DOHH2 (cell line): ENCODE data around the gene HLA-A.

ENCODE experiments used
- H3F3A ChIP-seq: fragments of 200-600 bp; sonication (generic), shearing (Covaris generic); 2 replicates; pipeline ENCODE4 v1.6.0; 2016; ENCODE audit warnings: antibody characterized with exemption, mild to moderate bottlenecking; ENCODE audit not compliant: control insufficient read depth, insufficient read depth
- H3K27ac ChIP-seq: fragments of 200-600 bp; sonication (generic); 2 replicates; pipeline ENCODE4 v1.5.1; 2014; ENCODE audit warnings: low read depth, mild to moderate bottlenecking, low read length, moderate library complexity
- H3K27me3 ChIP-seq: fragments of 200-600 bp; sonication (generic); 2 replicates; pipeline ENCODE4 v1.6.1; 2014; ENCODE audit warnings: mild to moderate bottlenecking, low read length, mixed read lengths; ENCODE audit not compliant: control insufficient read depth
- H3K36me3 ChIP-seq: fragments of 200-600 bp; sonication (generic); 2 replicates; pipeline ENCODE4 v1.6.1; 2014; ENCODE audit warnings: mild to moderate bottlenecking, low read length, moderate library complexity, mixed read lengths; ENCODE audit not compliant: control insufficient read depth
- H3K4me1 ChIP-seq: fragments of 200-600 bp; sonication (generic); 2 replicates; pipeline ENCODE4 v1.6.1; 2014; ENCODE audit warnings: mild to moderate bottlenecking, low read length, mixed read lengths; ENCODE audit not compliant: control insufficient read depth
- H3K4me2 ChIP-seq: fragments of 200-600 bp; sonication (generic); 2 replicates; pipeline ENCODE4 v1.6.0; 2014; ENCODE audit warnings: mild to moderate bottlenecking, low read length, moderate library complexity
- H3K4me3 ChIP-seq: fragments of 200-600 bp; sonication (generic); 2 replicates; pipeline ENCODE4 v1.5.1; 2014; ENCODE audit warnings: mild to moderate bottlenecking, low read length, mixed read lengths
- H3K79me2 ChIP-seq: fragments of 200-600 bp; sonication (generic); 2 replicates; pipeline ENCODE4 v1.6.1; 2014; ENCODE audit warnings: mild to moderate bottlenecking, low read length, mixed read lengths; ENCODE audit not compliant: control insufficient read depth
- H3K9me2 ChIP-seq: fragments of 200-600 bp; sonication (generic); replicated peaks from 2 replicates; pipeline ENCODE4 v1.6.1; 2014; ENCODE audit warnings: mild to moderate bottlenecking, low read length, mixed read lengths; ENCODE audit not compliant: control insufficient read depth
- H3K9me3 ChIP-seq: fragments of 200-600 bp; sonication (generic); 2 replicates; pipeline ENCODE4 v1.6.1; 2014; ENCODE audit warnings: antibody characterized with exemption, low read length, mixed read lengths; ENCODE audit not compliant: control insufficient read depth, insufficient read depth
- H4K20me1 ChIP-seq: fragments of 200-600 bp; sonication (generic); 2 replicates; pipeline ENCODE4 v1.6.0; 2014; ENCODE audit warnings: low read depth, mild to moderate bottlenecking, antibody characterized with exemption, low read length, moderate library complexity; ENCODE audit not compliant: control insufficient read depth, insufficient read depth
- CTCF ChIP-seq: fragments of 200-600 bp; sonication (generic); IDR thresholded peaks from one replicate; pipeline ENCODE4 v1.5.1; 2014; ENCODE audit warnings: antibody characterized with exemption, mild to moderate bottlenecking, low read depth, low read length; ENCODE audit not compliant: poor library complexity, severe bottlenecking
- EZH2phosphoT487 ChIP-seq: fragments of 200-600 bp; sonication (generic); IDR thresholded peaks from 2 replicates; pipeline ENCODE4 v1.6.1; 2017; ENCODE audit warnings: borderline replicate concordance, mild to moderate bottlenecking, antibody characterized with exemption, low read length, moderate library complexity, mixed read lengths

Gene HLA-A

DNA sequence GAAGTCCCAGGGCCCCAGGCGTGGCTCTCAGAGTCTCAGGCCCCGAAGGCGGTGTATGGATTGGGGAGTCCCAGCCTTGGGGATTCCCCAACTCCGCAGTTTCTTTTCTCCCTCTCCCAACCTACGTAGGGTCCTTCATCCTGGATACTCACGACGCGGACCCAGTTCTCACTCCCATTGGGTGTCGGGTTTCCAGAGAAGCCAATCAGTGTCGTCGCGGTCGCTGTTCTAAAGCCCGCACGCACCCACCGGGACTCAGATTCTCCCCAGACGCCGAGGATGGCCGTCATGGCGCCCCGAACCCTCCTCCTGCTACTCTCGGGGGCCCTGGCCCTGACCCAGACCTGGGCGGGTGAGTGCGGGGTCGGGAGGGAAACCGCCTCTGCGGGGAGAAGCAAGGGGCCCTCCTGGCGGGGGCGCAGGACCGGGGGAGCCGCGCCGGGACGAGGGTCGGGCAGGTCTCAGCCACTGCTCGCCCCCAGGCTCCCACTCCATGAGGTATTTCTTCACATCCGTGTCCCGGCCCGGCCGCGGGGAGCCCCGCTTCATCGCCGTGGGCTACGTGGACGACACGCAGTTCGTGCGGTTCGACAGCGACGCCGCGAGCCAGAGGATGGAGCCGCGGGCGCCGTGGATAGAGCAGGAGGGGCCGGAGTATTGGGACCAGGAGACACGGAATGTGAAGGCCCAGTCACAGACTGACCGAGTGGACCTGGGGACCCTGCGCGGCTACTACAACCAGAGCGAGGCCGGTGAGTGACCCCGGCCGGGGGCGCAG is at the start of gene HLA-A:
Gene HLA-A (plus strand): TSS at position 258 of the 778 bp plus-strand sequence. CDS start 22 bp downstream, at position 280.
- H3K27ac ChIP-seq = no peak within 1 kb of the TSS
- peaks cover 15% of the 10 kb centered on the region for H3K4me1 ChIP-seq
- peaks cover 5% of the 10 kb centered on the region; the same call in 1 of the 2 replicates for H3K36me3 ChIP-seq
- H3K79me2 ChIP-seq = peaks cover 15% of the 10 kb centered on the region
- no peaks in the 10 kb centered on the region for H3F3A ChIP-seq
- H3K9me3 ChIP-seq = no peaks in the 10 kb centered on the region
- TF ChIP-seq EZH2phosphoT487 = no peak
- no peak for TF ChIP-seq CTCF
- H3K27me3 ChIP-seq = no peaks in the 10 kb centered on the region
- H3K9me2 ChIP-seq = no peaks in the 10 kb centered on the region
- H3K4me2 ChIP-seq = peak within 1 kb of the TSS; percentile 68
- H4K20me1 ChIP-seq = no peaks in the 10 kb centered on the region
- H3K4me3 ChIP-seq = peak within 1 kb of the TSS; percentile 84

DNA sequence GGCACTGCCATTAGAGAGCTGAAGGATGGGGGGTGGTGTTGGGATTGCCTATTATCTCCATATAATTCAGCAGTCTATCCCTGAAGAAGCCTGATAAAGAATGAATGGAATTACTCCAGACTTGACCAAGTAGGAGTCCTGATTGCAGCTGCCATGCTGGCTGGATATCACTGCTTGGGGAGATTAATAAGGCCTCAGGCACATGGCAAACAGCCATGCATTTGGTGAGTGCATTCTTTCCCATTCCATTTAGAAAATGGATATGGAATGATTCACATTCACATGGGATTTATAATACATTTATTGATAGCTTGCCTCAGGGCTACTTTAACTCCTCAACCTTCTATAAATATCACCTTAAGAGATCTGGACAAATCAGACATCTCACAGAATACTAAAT is 49.6 kb upstream of the HLA-A start:
- Histone ChIP-seq H3K4me3 (no peak overlapping the region), H3K36me3 (no peaks in the 10 kb centered on the region), H3K9me3 (no peaks in the 10 kb centered on the region), H3K4me2 (no peak overlapping the region), H3K79me2 (no peaks in the 10 kb centered on the region), H3K9me2 (no peaks in the 10 kb centered on the region), H3K27me3 (peaks cover 12% of the 10 kb centered on the region), H3F3A (no peaks in the 10 kb centered on the region), H3K27ac (no peak overlapping the region), H4K20me1 (no peaks in the 10 kb centered on the region), H3K4me1 (no peaks in the 10 kb centered on the region)
- TF ChIP-seq EZH2phosphoT487 (no peak), CTCF (no peak)

DNA sequence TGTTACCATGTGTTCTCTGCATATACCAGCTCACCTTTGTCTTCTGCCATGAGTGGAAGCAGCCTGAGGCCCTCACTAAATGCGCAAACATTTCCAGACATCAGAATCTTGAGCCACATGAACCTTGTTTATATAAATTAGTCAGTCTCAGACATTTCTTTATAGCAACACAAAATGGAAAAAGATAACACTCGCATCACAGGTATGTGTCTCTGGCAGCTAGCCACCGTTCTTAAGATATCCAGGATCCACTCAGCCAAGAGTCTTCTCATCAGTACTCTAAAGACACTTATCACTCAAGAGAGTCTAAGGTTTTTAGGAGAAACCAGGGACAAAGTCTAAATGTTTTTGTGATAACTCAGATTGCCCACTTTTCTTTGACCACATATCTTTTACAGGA is 43.1 kb upstream of the HLA-A start:
- Histone ChIP-seq H4K20me1 (no peaks in the 10 kb centered on the region), H3F3A (no peaks in the 10 kb centered on the region), H3K9me3 (no peaks in the 10 kb centered on the region), H3K9me2 (no peaks in the 10 kb centered on the region), H3K36me3 (no peaks in the 10 kb centered on the region), H3K4me3 (no peak overlapping the region), H3K79me2 (no peaks in the 10 kb centered on the region), H3K27ac (no peak overlapping the region), H3K27me3 (peaks cover 8% of the 10 kb centered on the region; the same call in 1 of the 2 replicates), H3K4me1 (no peaks in the 10 kb centered on the region), H3K4me2 (no peak overlapping the region)
- TF ChIP-seq CTCF (no peak), EZH2phosphoT487 (no peak)
